ENCODE data around the gene FPGT.

DNA sequence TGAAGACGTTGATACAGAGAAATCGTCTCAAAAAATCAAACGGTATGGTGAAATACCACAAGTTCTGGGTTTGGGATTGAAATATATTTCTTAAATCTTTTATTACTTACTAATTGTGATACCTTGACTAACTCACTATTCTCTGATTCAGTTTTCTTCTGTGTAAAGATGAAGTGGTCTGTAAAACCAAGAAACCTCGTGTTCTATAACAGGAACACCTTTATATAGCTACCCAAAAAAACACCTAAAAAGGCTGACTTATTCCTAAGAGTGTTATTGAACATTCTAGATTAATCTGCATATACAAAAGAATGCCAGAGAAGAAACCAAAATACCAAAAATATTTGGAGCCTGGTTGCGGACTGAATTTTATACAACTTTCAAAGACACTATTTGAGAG is 787 bp upstream of the FPGT start:
- TF ChIP-seq CTCF (IDR thresholded peaks at IDR 0.05; ENCODE audit: poor library complexity, severe bottlenecking) = no peak
- TF ChIP-seq POLR2AphosphoS5 (IDR thresholded peaks at IDR 0.05) = no peak
- TF ChIP-seq, protein P1, sequence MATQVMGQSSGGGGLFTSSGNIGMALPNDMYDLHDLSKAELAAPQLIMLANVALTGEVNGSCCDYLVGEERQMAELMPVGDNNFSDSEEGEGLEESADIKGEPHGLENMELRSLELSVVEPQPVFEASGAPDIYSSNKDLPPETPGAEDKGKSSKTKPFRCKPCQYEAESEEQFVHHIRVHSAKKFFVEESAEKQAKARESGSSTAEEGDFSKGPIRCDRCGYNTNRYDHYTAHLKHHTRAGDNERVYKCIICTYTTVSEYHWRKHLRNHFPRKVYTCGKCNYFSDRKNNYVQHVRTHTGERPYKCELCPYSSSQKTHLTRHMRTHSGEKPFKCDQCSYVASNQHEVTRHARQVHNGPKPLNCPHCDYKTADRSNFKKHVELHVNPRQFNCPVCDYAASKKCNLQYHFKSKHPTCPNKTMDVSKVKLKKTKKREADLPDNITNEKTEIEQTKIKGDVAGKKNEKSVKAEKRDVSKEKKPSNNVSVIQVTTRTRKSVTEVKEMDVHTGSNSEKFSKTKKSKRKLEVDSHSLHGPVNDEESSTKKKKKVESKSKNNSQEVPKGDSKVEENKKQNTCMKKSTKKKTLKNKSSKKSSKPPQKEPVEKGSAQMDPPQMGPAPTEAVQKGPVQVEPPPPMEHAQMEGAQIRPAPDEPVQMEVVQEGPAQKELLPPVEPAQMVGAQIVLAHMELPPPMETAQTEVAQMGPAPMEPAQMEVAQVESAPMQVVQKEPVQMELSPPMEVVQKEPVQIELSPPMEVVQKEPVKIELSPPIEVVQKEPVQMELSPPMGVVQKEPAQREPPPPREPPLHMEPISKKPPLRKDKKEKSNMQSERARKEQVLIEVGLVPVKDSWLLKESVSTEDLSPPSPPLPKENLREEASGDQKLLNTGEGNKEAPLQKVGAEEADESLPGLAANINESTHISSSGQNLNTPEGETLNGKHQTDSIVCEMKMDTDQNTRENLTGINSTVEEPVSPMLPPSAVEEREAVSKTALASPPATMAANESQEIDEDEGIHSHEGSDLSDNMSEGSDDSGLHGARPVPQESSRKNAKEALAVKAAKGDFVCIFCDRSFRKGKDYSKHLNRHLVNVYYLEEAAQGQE (IDR thresholded peaks at IDR 0.05; ENCODE audit: borderline replicate concordance) = no peak
- no peak for TF ChIP-seq TAF1 (IDR thresholded peaks at IDR 0.05; ENCODE audit: low read depth)
- no peak for TF ChIP-seq MXI1 (conservative IDR thresholded peaks at IDR 0.05; ENCODE audit: poor library complexity, severe bottlenecking)
- no peak for TF ChIP-seq SMC3 (conservative IDR thresholded peaks at IDR 0.05; ENCODE audit: poor library complexity)
- TF ChIP-seq EZH2 (IDR thresholded peaks at IDR 0.05; ENCODE audit: borderline replicate concordance, insufficient read depth, low read length, poor library complexity, severe bottlenecking) = no peak
- no peak for TF ChIP-seq RAD21 (conservative IDR thresholded peaks at IDR 0.05)
